Liver (tissue), 9 donors: Measurements from ENCODE around the gene IGBP1. TPM values are rescaled to one million over a fixed set of nuclear protein-coding genes. Genes with fewer than 3 reads are reported as not detected.

ENCODE experiments used
- DNase-seq: peaks from one replicate; pipeline ENCODE4 v3.0.0-alpha.2; 2017; ENCODE audit warnings: low spot score
- H3K27ac ChIP-seq, 2 donors: one replicate each; pipeline ENCODE4 v1.7.0; 2013; ENCODE audit warnings: inconsistent platforms in 2 of 2, low read length in 2 of 2, control low read depth in 1 of 2, low read depth in 1 of 2, mild to moderate bottlenecking in 1 of 2
- H3K27me3 ChIP-seq, 4 donors: one replicate each; pipeline versions ENCODE4 v1.6.1 to v1.7.0; 2013; ENCODE audit warnings: low read length in 3 of 4, inconsistent platforms in 1 of 4, mild to moderate bottlenecking in 1 of 4, moderate library complexity in 1 of 4; ENCODE audit not compliant: control insufficient read depth in 4 of 4, insufficient read depth in 4 of 4
- H3K36me3 ChIP-seq, 4 donors: one replicate each; pipeline versions ENCODE4 v1.6.1 to v1.7.0; 2013; ENCODE audit warnings: low read length in 3 of 4, mild to moderate bottlenecking in 3 of 4, low read depth in 1 of 4, moderate library complexity in 1 of 4; ENCODE audit not compliant: control insufficient read depth in 4 of 4, insufficient read depth in 3 of 4
- H3K4me1 ChIP-seq, 4 donors: one replicate each; pipeline versions ENCODE4 v1.6.1 to v1.7.0; 2013; ENCODE audit warnings: low read length in 3 of 4, mild to moderate bottlenecking in 3 of 4, moderate library complexity in 1 of 4; ENCODE audit not compliant: control insufficient read depth in 4 of 4, insufficient read depth in 4 of 4
- H3K4me3 ChIP-seq, 3 donors: one replicate each; pipeline versions ENCODE4 v1.6.1 to v1.7.0; 2013; ENCODE audit warnings: low read length in 3 of 3, control low read depth in 1 of 3, low read depth in 1 of 3, mild to moderate bottlenecking in 1 of 3
- H3K9ac ChIP-seq, 2 donors: one replicate each; pipeline ENCODE4 v1.7.0; 2013; ENCODE audit warnings: low read length in 2 of 2, mild to moderate bottlenecking in 2 of 2, moderate library complexity in 2 of 2, control low read depth in 1 of 2, low read depth in 1 of 2
- H3K9me3 ChIP-seq, 4 donors: one replicate each; pipeline versions ENCODE4 v1.6.1 to v1.7.0; 2013; ENCODE audit warnings: low read length in 3 of 4; ENCODE audit not compliant: control insufficient read depth in 4 of 4
- ATF3 ChIP-seq: IDR thresholded peaks from 2 replicates; pipeline ENCODE4 v1.6.1; 2016; ENCODE audit warnings: antibody characterized with exemption
- CTCF ChIP-seq: fragments of 150-350 bp; IDR thresholded peaks from 2 replicates; pipeline ENCODE4 v1.5.1; 2017; ENCODE audit warnings: improper control_type of control experiment, low read depth, low read length; ENCODE audit not compliant: missing input control
- EGR1 ChIP-seq, 2 donors: IDR thresholded peaks; 2 replicates each; pipeline ENCODE4 v1.6.1; 2016 to 2018; ENCODE audit warnings: antibody characterized with exemption in 2 of 2, low read depth in 2 of 2
- FOXA2 ChIP-seq: IDR thresholded peaks from 2 replicates; pipeline ENCODE4 v1.6.1; 2016; ENCODE audit warnings: antibody characterized with exemption
- HNF4A ChIP-seq, 2 donors: conservative IDR thresholded peaks; 2 replicates each; pipeline ENCODE4 v1.6.1; 2016; ENCODE audit warnings: antibody characterized with exemption in 2 of 2, mild to moderate bottlenecking in 2 of 2
- HNF4G ChIP-seq: IDR thresholded peaks from 2 replicates; pipeline ENCODE4 v1.6.1; 2016; ENCODE audit warnings: antibody characterized with exemption
- JUND ChIP-seq, 2 donors: IDR thresholded peaks; 2 replicates each; pipeline ENCODE4 v1.6.1; 2016; ENCODE audit warnings: antibody characterized with exemption in 2 of 2
- MAX ChIP-seq: IDR thresholded peaks from 2 replicates; pipeline ENCODE4 v1.6.1; 2016; ENCODE audit warnings: antibody characterized with exemption
- NR2F2 ChIP-seq: IDR thresholded peaks from 2 replicates; pipeline ENCODE4 v1.6.1; 2016; ENCODE audit warnings: antibody characterized with exemption
- RAD21 ChIP-seq, 2 donors: IDR thresholded peaks; 2 replicates each; pipeline ENCODE4 v1.6.1; 2016; ENCODE audit warnings: antibody characterized with exemption in 2 of 2, mild to moderate bottlenecking in 2 of 2
- RXRA ChIP-seq, 2 donors: IDR thresholded peaks; 2 replicates each; pipeline ENCODE4 v1.6.1; 2017 to 2018; ENCODE audit warnings: antibody characterized with exemption in 2 of 2, mild to moderate bottlenecking in 1 of 2
- SP1 ChIP-seq: IDR thresholded peaks from 2 replicates; pipeline ENCODE4 v1.6.1; 2018; ENCODE audit warnings: antibody characterized with exemption, mild to moderate bottlenecking
- TAF1 ChIP-seq: conservative IDR thresholded peaks from 2 replicates; pipeline ENCODE4 v1.6.1; 2016; ENCODE audit warnings: antibody characterized with exemption, mild to moderate bottlenecking
- YY1 ChIP-seq: IDR thresholded peaks from 2 replicates; pipeline ENCODE4 v1.6.1; 2016; ENCODE audit warnings: antibody characterized with exemption, mild to moderate bottlenecking
- ZBTB33 ChIP-seq: IDR thresholded peaks from 2 replicates; pipeline ENCODE4 v1.6.1; 2016; ENCODE audit warnings: antibody characterized with exemption
- WGBS: extraction: QIAGEN DNeasy Blood & Tissue Kit; methylation state at CpG from one replicate; pipeline ENCODE4 v1.1.7; 2013; 5-methylcytosine and 5-hydroxymethylcytosine counted together
- polyA plus RNA-seq, 2 donors: library from polyadenylated mRNA; stranded (reverse) in 1 of 2; unstranded in 1 of 2; fragments of 200-250 nt in 1 of 2; fragments of >200 nt in 1 of 2; fragmentation: Nextera tagmentation in 1 of 2; extraction: Ambion mirVana in 1 of 2; gene quantifications; one replicate each; pipeline versions ENCODE4 v1.2.1 to v1.2.3, GENCODE V29; 2013 to 2015
- total RNA-seq, 2 donors: library from RNA; depleted of rRNA; stranded (reverse); fragments of >200 nt; gene quantifications; one replicate each; pipeline ENCODE4 v1.2.3, GENCODE V29; 2014
- donor health status: healthy.
- donor health status: healthy.
- donor health status: healthy.
- donor health status: healthy.
- donor health status: healthy.

IGBP1 gene
- total and polyA plus RNA-seq, 4 donors = 7.8 to 18.1 (median 11.6) TPM

GRCh38 chrX:70089604-70090297, 43.5 kb upstream of the IGBP1 start:
- H3K9ac ChIP-seq = no peak overlapping the region
- whole genome bisulfite sequencing = 59% methylated on average over 1 of the region's 1 CpG
- no peaks in the 10 kb centered on the region for H3K27me3 ChIP-seq
- DNase-seq = no peak
- no peak overlapping the region for H3K27ac ChIP-seq
- TF ChIP-seq JUND (IDR thresholded peaks at IDR 0.05) (no peak), ZBTB33 (no peak), EGR1 (IDR thresholded peaks at IDR 0.05; ENCODE audit: low read depth in 2 of 2) (no peak), RAD21 (IDR thresholded peaks at IDR 0.05) (no peak), HNF4G (no peak), RXRA (IDR thresholded peaks at IDR 0.05) (no peak), SP1 (no peak)
- no peak overlapping the region for H3K4me3 ChIP-seq
- no peaks in the 10 kb centered on the region for H3K36me3 ChIP-seq
- H3K9me3 ChIP-seq = no peaks in the 10 kb centered on the region
- H3K4me1 ChIP-seq = no peaks in the 10 kb centered on the region

GRCh38 chrX:70092247-70092646, 41.0 kb upstream of the IGBP1 start:
- DNase-seq = no peak
- Histone ChIP-seq H3K27ac (no peak overlapping the region), H3K27me3 (no peaks in the 10 kb centered on the region), H3K4me1 (no peaks in the 10 kb centered on the region), H3K4me3 (no peak overlapping the region), H3K36me3 (no peaks in the 10 kb centered on the region), H3K9ac (no peak overlapping the region), H3K9me3 (no peaks in the 10 kb centered on the region)
- WGBS = 86% methylated on average over 4 of the region's 4 CpGs
- TF ChIP-seq HNF4A (conservative IDR thresholded peaks at IDR 0.05) (no peak), RXRA (IDR thresholded peaks at IDR 0.05) (no peak), ATF3 (no peak), EGR1 (IDR thresholded peaks at IDR 0.05; ENCODE audit: low read depth in 2 of 2) (no peak), SP1 (no peak), NR2F2 (no peak), TAF1 (no peak), FOXA2 (no peak), HNF4G (no peak), CTCF (no peak)

GRCh38 chrX:70096052-70096451, 37.2 kb upstream of the IGBP1 start:
- Histone ChIP-seq H3K4me1 (no peaks in the 10 kb centered on the region), H3K9ac (no peak overlapping the region), H3K36me3 (no peaks in the 10 kb centered on the region), H3K4me3 (no peak overlapping the region), H3K9me3 (no peaks in the 10 kb centered on the region), H3K27ac (no peak overlapping the region), H3K27me3 (no peaks in the 10 kb centered on the region)
- DNase-seq = no peak
- WGBS = 66% methylated on average over 2 of the region's 2 CpGs
- TF ChIP-seq FOXA2 = no peak
- no peak for TF ChIP-seq NR2F2
- TF ChIP-seq HNF4G = no peak
- TF ChIP-seq MAX = no peak
- no peak for TF ChIP-seq YY1
- peak; percentile 32 to 45 for TF ChIP-seq RAD21 (IDR thresholded peaks at IDR 0.05)
- TF ChIP-seq ATF3 = no peak
